ENCODE results near the gene NEDD4L. TPM values are rescaled to one million over a fixed set of nuclear protein-coding genes. Genes with fewer than 3 reads are reported as not detected.

Gene NEDD4L
- total and polyA plus RNA-seq, 4 donors = 10.2 to 20.3 (median 13.2) TPM

- TF ChIP-seq REST (IDR thresholded peaks at IDR 0.05) = no peak
- TF ChIP-seq JUND (IDR thresholded peaks at IDR 0.05) = no peak
- peak in 1 of 2 donors; percentile 53 for TF ChIP-seq EGR1 (IDR thresholded peaks at IDR 0.05; ENCODE audit: low read depth in 2 of 2)
- TF ChIP-seq HNF4A (conservative IDR thresholded peaks at IDR 0.05) = no peak
- peak in 1 of 2 donors; percentile 16 for TF ChIP-seq RXRA (IDR thresholded peaks at IDR 0.05)
- TF ChIP-seq NR2F2 (IDR thresholded peaks at IDR 0.05) = no peak
- H3K9me3 ChIP-seq (ENCODE audit: control insufficient read depth in 4 of 4, low read length in 3 of 4) = peaks cover 0 to 6% (median 2%) of the 10 kb centered on the region in 4 donors
- WGBS = 77% methylated on average over 7 of the region's 7 CpGs
- H3K36me3 ChIP-seq (ENCODE audit: control insufficient read depth in 4 of 4, insufficient read depth in 3 of 4, low read depth in 1 of 4, low read length in 3 of 4) = no peaks in the 10 kb centered on the region
- no peak overlapping the region for H3K4me3 ChIP-seq (ENCODE audit: low read depth in 1 of 3, low read length in 3 of 3)
- no peak for DNase-seq (ENCODE audit: low spot score)
- H3K27ac ChIP-seq (ENCODE audit: low read depth in 1 of 2, low read length in 2 of 2) = no peak overlapping the region
- no peak overlapping the region for H3K9ac ChIP-seq (ENCODE audit: low read depth in 1 of 2, low read length in 2 of 2)
- no peaks in the 10 kb centered on the region for H3K27me3 ChIP-seq (ENCODE audit: control insufficient read depth in 4 of 4, insufficient read depth in 4 of 4, low read length in 3 of 4)
- peaks cover 2 to 18% (median 9%) of the 10 kb centered on the region in 4 donors for H3K4me1 ChIP-seq (ENCODE audit: control insufficient read depth in 4 of 4, insufficient read depth in 4 of 4, low read length in 3 of 4)
Measured at GRCh38 chr18:58310517-58310916, 266.5 kb downstream of the NEDD4L start.

GRCh38 chr18:58311390-58311789 is 267.4 kb downstream of the NEDD4L start:
- Histone ChIP-seq H3K4me3 (ENCODE audit: low read depth in 1 of 3, low read length in 3 of 3) (no peak overlapping the region), H3K9me3 (ENCODE audit: control insufficient read depth in 4 of 4, low read length in 3 of 4) (peaks cover 0 to under 1% (median 0%) of the 10 kb centered on the region in 4 donors), H3K9ac (ENCODE audit: low read depth in 1 of 2, low read length in 2 of 2) (no peak overlapping the region), H3K4me1 (ENCODE audit: control insufficient read depth in 4 of 4, insufficient read depth in 4 of 4, low read length in 3 of 4) (peaks cover 2 to 18% (median 9%) of the 10 kb centered on the region in 4 donors), H3K36me3 (ENCODE audit: control insufficient read depth in 4 of 4, insufficient read depth in 3 of 4, low read depth in 1 of 4, low read length in 3 of 4) (no peaks in the 10 kb centered on the region), H3K27ac (ENCODE audit: low read depth in 1 of 2, low read length in 2 of 2) (no peak overlapping the region), H3K27me3 (ENCODE audit: control insufficient read depth in 4 of 4, insufficient read depth in 4 of 4, low read length in 3 of 4) (no peaks in the 10 kb centered on the region)
- WGBS = 91% methylated on average over 6 of the region's 6 CpGs
- TF ChIP-seq ZBTB33 (IDR thresholded peaks at IDR 0.05) (no peak), HNF4A (conservative IDR thresholded peaks at IDR 0.05) (no peak), SP1 (IDR thresholded peaks at IDR 0.05) (no peak), FOXA2 (IDR thresholded peaks at IDR 0.05) (no peak), RXRA (IDR thresholded peaks at IDR 0.05) (no peak), HNF4G (IDR thresholded peaks at IDR 0.05) (no peak), TAF1 (conservative IDR thresholded peaks at IDR 0.05) (no peak), CTCF (IDR thresholded peaks at IDR 0.05; ENCODE audit: low read depth, low read length, missing input control) (no peak), ATF3 (IDR thresholded peaks at IDR 0.05) (no peak)
- no peak for DNase-seq (ENCODE audit: low spot score)

Measured in liver (tissue), 9 donors.